AG04449 (cell line): ENCODE results near the gene USH1C.

Source experiments
- CTCF ChIA-PET: fragments of 350-600 bp; formaldehyde crosslinking; extraction: SDS; loops from one replicate; lab custom pipeline; 2021; ENCODE audit warnings: antibody characterized with exemption; lab: Yijun Ruan, JAX
- POLR2A ChIA-PET: fragments of 400-600, 350-600 bp; formaldehyde crosslinking; extraction: SDS; loops from one replicate; lab custom pipeline; 2020; ENCODE audit warnings: antibody characterized with exemption, inconsistent platforms; lab: Yijun Ruan, JAX
- DNase-seq: peaks from one replicate; pipeline ENCODE4 v3.0.0-alpha.2; 2010; ENCODE audit warnings: low read depth, low spot score
- H3K4me3 ChIP-seq: 2 replicates; pipeline ENCODE4 v1.5.1; 2011; ENCODE audit warnings: low read depth, mild to moderate bottlenecking, control low read depth, low read length
- TF ChIP-seq, protein P1 (sequence below): IDR thresholded peaks from one replicate; pipeline ENCODE4 v1.5.1; 2011; ENCODE audit warnings: mild to moderate bottlenecking, moderate library complexity, low read length, control low read depth, inconsistent platforms; ENCODE audit not compliant: insufficient read depth; ENCODE audit errors: missing control alignments

The USH1C gene

DNA sequence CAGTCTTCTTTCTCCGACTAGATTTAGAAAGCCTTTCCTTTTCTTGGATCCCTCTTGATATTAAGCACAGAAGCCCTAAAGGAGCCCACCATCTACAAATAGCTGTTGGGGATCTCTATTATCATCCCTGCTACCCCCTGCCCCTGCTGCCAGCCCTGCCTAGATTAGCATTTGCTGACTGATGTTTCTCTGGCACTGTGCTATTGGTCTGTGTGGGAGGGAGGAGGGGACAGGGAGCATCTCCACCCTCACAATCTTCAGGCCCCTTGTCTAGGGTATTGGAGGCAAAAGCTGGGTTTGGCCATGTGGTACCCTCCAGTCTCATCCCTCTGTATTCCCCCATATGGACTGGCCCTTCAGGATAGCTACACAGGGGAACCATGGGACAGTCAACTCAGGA is 6.2 kb downstream of the USH1C start:
- ChIA-PET POLR2A (no interaction called here), CTCF (no interaction called here)
- H3K4me3 ChIP-seq, result no peak overlapping the region
- TF ChIP-seq, protein P1, sequence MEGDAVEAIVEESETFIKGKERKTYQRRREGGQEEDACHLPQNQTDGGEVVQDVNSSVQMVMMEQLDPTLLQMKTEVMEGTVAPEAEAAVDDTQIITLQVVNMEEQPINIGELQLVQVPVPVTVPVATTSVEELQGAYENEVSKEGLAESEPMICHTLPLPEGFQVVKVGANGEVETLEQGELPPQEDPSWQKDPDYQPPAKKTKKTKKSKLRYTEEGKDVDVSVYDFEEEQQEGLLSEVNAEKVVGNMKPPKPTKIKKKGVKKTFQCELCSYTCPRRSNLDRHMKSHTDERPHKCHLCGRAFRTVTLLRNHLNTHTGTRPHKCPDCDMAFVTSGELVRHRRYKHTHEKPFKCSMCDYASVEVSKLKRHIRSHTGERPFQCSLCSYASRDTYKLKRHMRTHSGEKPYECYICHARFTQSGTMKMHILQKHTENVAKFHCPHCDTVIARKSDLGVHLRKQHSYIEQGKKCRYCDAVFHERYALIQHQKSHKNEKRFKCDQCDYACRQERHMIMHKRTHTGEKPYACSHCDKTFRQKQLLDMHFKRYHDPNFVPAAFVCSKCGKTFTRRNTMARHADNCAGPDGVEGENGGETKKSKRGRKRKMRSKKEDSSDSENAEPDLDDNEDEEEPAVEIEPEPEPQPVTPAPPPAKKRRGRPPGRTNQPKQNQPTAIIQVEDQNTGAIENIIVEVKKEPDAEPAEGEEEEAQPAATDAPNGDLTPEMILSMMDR, result no peak
- no peak for DNase-seq

DNA sequence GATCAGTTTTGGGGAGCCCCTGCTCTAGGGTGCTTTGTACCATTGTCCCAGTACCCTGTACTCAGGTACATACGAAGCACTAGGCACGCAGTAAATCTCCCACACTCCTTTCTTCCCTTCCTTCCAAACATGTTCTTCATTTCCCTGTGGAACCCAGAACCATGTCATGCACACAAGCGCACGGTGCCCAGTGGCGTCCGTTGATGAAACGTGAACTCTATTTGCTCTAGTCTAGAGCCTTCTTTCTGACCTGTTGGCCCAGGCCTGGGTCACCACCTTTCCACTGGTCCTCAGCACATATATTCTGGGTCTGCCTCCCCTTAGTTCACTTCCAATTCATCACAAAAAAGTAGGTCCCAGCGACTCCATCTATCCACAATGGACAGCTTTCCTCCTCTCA is 7.0 kb downstream of the USH1C start:
- TF ChIP-seq, protein P1, result no peak
- H3K4me3 ChIP-seq, result no peak overlapping the region
- CTCF ChIA-PET, result no interaction called here
- no peak for DNase-seq
- POLR2A ChIA-PET, result no interaction called here

- no peak overlapping the region for H3K4me3 ChIP-seq
- DNase-seq, result no peak
- ChIA-PET POLR2A (no interaction called here), CTCF (no interaction called here)
- TF ChIP-seq, protein P1, result no peak
These were observed 8.7 kb downstream of the USH1C start for GRCh38 chr11:17535488-17535887.

DNA sequence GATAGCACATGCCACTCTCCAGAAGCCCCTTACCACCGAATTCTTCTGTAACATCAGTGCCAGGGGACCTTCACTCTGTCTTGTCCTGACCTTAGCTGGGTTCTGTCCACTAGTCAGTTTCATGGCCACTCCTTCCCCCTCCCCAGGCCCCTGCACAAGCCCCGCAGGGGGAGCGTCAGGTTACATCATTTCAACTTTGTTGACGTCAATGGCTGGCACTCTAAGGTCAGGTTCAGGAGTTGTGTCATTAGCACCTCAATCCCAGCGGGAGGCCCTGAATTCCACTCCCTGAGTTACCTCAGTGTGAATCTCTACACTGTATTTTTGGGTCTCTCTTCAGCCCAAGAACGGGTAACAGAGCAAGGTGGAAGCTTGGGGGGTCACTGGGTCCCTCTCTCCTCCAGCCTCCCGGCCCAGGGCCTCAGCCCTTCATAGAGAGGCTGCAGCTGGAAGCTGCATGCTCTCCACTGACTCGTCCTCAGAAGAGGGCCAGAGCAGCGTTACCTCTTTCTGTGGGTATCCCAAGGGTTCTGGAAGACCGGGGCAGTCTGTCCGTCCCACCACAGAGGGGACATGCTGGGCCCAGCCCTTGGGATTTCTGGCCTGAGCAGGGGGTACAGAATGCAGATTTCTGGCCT is 10.3 kb downstream of the USH1C start:
- TF ChIP-seq, protein P1, result no peak
- CTCF ChIA-PET, result no interaction called here
- DNase-seq, result no peak
- H3K4me3 ChIP-seq, result no peak overlapping the region
- POLR2A ChIA-PET, result no interaction called here

DNA sequence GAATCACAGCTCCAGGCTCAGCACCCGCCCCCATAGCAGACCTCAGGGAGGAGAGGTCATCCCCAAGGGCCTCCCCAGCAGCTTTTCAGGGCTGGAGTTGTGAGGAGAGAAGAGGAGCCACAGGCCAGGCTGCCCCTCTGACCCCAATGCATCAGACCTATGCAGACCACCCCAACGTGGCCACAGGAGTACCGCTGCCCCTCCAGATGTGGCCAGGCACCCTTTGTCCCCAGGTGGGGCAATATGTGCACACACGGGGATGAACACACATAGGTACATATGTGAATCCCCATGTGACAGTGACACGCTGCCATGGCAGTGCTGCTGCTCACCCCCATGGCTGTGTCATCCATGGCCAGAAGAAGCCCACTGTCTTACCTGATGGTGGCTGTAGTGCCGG is 10.9 kb downstream of the USH1C start:
- no peak for DNase-seq
- TF ChIP-seq, protein P1, result no peak
- H3K4me3 ChIP-seq, result no peak overlapping the region
- ChIA-PET CTCF (no interaction called here), POLR2A (no interaction called here)

DNA sequence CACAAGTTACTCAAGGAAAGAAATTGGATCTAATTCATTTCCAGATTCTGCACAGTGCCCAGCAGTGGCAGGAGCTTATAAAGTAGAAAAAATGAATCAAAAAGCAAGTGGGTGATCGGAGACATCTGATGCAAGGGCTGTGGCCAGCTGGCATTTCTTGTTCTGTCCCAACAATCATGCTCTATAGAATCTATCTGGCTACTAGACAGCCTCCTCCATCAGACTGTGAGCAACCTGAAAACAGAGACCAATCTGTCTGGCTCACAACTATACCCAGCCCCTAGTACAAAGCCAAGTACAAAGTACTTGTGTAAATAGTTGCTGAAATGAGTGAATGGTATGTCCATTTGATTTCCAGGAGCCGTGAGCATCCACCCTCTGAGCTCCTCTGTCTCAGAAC is 11.4 kb downstream of the USH1C start:
- no peak overlapping the region for H3K4me3 ChIP-seq
- TF ChIP-seq, protein P1, result no peak
- ChIA-PET POLR2A (no interaction called here), CTCF (interaction anchor here (1.8 kb wide), 1 partner anchor 303 kb away, joined by 11 read pairs; no protein-coding TSS in a partner anchor)
- DNase-seq, result no peak
